Fibroblast of lung (primary cell): ENCODE data around the gene AKR1A1.

Source experiments
- CTCF ChIP-seq, 2 donors: IDR thresholded peaks in 1 of 2; conservative IDR thresholded peaks in 1 of 2; 1 replicate in 1 of 2; 2 replicates in 1 of 2; pipeline ENCODE4 v1.5.1; 2011 to 2012; ENCODE audit warnings: low read length in 2 of 2, control low read depth in 1 of 2, inconsistent platforms in 1 of 2, low read depth in 1 of 2, mild to moderate bottlenecking in 1 of 2
- EZH2 ChIP-seq: IDR thresholded peaks from 2 replicates; pipeline ENCODE4 v1.5.1; 2012; ENCODE audit warnings: low read length, control low read depth, mild to moderate bottlenecking; ENCODE audit errors: missing control alignments

GRCh38 chr1:45551684-45552083, 1.1 kb downstream of the AKR1A1 start:
- TF ChIP-seq CTCF (conservative IDR thresholded peaks at IDR 0.05 in 1 of 2, IDR thresholded peaks at IDR 0.05 in 1 of 2; ENCODE audit: low read depth in 1 of 2, low read length in 2 of 2) (no peak), EZH2 (no peak)
